AG09309 (cell line): ENCODE results near the gene PRRT3.

Experiments
- DNase-seq: peaks from one replicate; pipeline ENCODE4 v3.0.0-alpha.2; 2010; ENCODE audit warnings: low read depth
- H3K4me3 ChIP-seq: 2 replicates; pipeline ENCODE4 v1.5.1; 2011; ENCODE audit warnings: mild to moderate bottlenecking, low read depth, low read length, moderate library complexity; ENCODE audit not compliant: control insufficient read depth
- TF ChIP-seq, protein P1 (sequence below): IDR thresholded peaks from 2 replicates; pipeline ENCODE4 v1.5.1; 2011; ENCODE audit warnings: mild to moderate bottlenecking, low read depth, low read length, inconsistent platforms; ENCODE audit not compliant: insufficient read depth, control insufficient read depth; ENCODE audit errors: missing control alignments

PRRT3 gene

DNA sequence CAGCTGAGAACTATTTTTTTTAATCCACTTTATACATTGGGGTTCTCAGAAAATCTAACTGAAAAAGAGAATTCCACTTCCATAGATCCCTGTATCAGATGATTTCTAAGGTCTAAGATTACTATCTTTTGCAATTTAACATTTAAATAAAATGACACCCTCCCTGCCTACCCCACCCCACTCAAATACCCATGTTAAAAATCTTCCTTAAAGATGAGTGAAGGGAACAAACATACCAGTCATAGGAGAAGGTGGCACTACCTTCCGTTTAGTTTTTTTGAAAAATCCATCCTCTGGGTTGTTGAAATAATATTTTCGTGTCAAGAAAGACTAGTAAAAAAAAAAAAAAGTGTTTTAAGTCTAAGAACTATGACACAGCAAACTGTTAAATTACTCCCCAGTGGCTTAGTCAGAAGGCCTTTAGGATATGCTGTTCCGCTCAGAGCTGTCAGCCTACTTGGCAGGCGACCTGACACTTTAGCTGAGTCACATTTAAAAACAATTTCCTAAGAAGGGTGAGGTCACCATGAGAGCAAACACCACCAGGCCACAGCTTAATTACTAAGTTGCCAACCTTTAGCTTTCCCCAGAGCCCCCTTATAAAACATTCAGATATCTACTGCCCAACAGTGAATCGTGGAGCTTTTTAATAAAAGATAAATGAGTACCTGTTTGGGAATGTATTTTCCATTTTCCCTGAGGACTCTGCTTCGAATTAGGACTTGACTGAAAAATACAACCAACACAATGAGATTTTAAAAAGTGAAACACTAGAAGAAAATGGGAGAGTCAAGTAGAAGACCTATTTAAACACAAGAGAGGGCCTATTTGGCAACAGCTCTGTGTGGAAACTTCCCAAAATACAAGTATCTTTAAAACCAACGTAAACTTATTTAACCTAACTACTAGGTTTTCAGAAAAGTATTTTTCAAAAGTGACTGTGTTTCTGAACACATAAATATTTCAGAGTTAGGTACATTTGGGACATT lies 24.8 kb upstream of the PRRT3 start:
- H3K4me3 ChIP-seq = no peak overlapping the region
- TF ChIP-seq, protein P1, sequence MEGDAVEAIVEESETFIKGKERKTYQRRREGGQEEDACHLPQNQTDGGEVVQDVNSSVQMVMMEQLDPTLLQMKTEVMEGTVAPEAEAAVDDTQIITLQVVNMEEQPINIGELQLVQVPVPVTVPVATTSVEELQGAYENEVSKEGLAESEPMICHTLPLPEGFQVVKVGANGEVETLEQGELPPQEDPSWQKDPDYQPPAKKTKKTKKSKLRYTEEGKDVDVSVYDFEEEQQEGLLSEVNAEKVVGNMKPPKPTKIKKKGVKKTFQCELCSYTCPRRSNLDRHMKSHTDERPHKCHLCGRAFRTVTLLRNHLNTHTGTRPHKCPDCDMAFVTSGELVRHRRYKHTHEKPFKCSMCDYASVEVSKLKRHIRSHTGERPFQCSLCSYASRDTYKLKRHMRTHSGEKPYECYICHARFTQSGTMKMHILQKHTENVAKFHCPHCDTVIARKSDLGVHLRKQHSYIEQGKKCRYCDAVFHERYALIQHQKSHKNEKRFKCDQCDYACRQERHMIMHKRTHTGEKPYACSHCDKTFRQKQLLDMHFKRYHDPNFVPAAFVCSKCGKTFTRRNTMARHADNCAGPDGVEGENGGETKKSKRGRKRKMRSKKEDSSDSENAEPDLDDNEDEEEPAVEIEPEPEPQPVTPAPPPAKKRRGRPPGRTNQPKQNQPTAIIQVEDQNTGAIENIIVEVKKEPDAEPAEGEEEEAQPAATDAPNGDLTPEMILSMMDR = no peak
- peak; percentile 98 for DNase-seq

DNA sequence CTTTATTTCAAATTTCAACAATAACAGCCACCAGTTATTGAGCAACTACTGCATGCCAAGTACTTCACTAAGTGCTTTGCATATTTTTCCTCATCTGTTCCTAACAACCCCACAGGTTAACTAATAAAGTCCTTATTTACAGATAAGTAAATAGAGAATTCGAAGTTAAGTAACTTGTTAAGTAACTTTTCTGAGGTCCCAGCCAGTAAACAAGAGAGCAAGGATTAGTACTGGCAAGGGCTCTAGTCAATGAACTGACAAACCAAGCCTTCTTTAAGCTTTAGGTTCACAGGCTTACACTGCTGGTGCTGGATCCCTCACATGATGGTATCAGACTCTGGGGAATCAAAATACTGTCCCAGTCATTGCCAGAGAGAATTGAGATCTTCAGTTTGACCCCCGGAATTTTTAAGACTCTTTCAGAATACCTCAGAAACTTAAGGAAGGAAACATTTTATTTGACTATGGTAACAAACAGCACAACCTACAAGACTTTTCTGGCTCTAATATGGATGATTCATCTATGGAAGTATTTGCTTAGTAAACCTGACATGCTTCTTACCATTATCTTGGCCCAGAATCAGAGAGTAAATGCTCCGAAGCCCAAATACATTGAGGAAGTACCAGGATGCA lies 17.9 kb upstream of the PRRT3 start:
- DNase-seq = peak; percentile 48
- TF ChIP-seq, protein P1 = no peak
- no peak overlapping the region for H3K4me3 ChIP-seq

DNA sequence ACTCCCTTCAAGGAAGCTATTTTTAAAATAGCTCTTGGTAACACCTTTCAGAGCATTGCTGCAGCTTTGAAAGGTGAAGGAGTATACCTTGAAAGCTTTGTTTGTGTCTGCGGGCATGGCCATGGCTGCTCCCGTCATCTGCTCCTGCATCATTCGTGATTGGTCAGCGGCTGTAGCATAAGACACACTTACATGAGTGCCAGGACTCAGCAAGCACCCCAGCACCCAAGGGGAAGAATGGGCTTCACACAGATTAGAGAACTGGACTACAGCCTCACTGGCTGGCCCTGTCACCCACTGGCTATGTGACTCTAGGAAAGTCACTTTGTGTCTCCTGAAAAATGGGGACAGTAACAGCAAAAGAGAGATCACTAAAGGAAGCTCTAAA lies 17.4 kb upstream of the PRRT3 start:
- TF ChIP-seq, protein P1 = no peak
- no peak overlapping the region for H3K4me3 ChIP-seq
- no peak for DNase-seq

DNA sequence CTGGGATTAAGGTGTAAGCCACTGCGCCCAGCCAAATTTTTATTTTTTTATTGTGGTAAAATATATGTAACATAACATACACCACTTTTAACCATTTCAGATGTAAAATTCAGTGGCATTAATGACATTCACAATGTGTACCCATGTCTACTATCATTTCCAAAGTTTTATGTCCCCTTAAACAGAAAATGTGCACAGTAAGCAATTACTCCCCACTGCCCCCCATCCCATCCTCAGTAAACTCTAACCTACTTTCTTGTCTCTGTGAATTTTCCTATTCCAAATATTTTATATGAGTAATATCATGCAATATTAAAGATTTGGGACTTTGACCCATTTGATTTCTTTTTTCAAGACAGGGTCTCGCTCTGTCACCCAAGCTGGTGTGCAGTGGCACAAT lies 14.6 kb upstream of the PRRT3 start:
- no peak for DNase-seq
- TF ChIP-seq, protein P1 = no peak
- no peak overlapping the region for H3K4me3 ChIP-seq

DNA sequence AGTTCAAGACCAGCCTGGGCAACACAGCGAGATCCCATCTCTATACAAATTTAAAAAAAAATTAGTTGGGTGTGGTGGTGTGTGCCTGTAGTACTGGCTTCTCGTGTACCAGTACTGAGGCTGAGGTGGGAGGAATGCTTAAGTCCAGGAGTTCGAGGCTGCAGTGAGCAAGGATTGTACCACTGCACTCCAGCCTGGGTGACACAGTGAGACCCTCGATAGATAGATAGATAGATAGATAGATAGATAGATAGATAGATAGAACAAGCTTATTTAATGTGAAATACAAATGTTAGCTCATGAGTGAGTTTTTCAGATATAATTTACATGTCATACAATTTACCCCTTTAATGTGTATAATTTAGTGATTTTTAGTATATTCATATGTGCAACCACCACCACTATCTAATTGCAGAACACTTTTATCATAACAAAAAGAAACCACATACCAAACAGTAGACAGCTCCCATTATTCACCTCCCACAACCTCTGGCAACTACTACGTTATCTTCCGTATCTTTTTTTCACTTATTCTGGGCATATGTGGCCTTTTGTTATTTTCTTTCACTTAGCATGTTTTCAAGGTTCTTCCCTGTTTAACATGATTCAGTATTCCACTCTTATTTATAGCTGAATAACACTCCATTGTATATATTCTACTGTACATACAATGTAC lies 13.1 kb upstream of the PRRT3 start:
- TF ChIP-seq, protein P1 = no peak
- H3K4me3 ChIP-seq = no peak overlapping the region
- no peak for DNase-seq

DNA sequence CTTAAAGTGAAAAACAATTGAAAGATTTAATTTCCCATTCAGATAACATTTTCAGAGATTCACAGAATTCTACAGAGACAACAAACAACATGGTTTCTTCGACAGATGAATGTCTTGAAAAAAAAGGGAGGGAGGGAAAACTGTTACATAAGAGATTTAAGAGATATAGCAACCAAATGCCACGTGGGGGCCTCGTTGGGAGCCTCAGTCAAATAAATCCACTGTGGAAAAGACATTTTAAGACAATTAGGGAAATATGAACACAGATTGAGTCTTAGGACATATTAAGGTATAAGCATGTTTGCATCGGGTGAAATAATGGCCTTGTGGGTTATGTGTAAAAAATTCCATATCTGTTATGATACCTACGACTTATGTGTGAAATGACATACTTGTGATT lies 5.0 kb upstream of the PRRT3 start:
- H3K4me3 ChIP-seq = no peak overlapping the region
- TF ChIP-seq, protein P1 = peak; percentile 11
- no peak for DNase-seq
